Fibroblast of skin of back (primary cell): ENCODE measurements around the gene C1QTNF5. TPM values are rescaled to one million over a fixed set of nuclear protein-coding genes. Genes with fewer than 3 reads are reported as not detected.
"Not testable (repeated sequence)": the region's sequence is repeated elsewhere in the genome, so short reads cannot be mapped to it uniquely, and the experiment has no call there.

ENCODE experiments used
- DNase-seq: peaks from one replicate; pipeline ENCODE4 v3.0.0-alpha.2; 2013
- polyA plus RNA-seq, 2 experiments: library from polyadenylated mRNA; unstranded; fragments of 120-200 nt; gene quantifications; one replicate each; pipeline ENCODE4 v1.2.1, GENCODE V29; 2013; ENCODE audit not compliant: insufficient read length in 2 of 2

The C1QTNF5 gene, protein sequence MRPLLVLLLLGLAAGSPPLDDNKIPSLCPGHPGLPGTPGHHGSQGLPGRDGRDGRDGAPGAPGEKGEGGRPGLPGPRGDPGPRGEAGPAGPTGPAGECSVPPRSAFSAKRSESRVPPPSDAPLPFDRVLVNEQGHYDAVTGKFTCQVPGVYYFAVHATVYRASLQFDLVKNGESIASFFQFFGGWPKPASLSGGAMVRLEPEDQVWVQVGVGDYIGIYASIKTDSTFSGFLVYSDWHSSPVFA
- 7.8 TPM for polyA plus RNA-seq (2013, experiment 1 of 2; ENCODE audit: insufficient read length)
- 12.5 TPM for polyA plus RNA-seq (2013, experiment 2 of 2; ENCODE audit: insufficient read length)

DNA sequence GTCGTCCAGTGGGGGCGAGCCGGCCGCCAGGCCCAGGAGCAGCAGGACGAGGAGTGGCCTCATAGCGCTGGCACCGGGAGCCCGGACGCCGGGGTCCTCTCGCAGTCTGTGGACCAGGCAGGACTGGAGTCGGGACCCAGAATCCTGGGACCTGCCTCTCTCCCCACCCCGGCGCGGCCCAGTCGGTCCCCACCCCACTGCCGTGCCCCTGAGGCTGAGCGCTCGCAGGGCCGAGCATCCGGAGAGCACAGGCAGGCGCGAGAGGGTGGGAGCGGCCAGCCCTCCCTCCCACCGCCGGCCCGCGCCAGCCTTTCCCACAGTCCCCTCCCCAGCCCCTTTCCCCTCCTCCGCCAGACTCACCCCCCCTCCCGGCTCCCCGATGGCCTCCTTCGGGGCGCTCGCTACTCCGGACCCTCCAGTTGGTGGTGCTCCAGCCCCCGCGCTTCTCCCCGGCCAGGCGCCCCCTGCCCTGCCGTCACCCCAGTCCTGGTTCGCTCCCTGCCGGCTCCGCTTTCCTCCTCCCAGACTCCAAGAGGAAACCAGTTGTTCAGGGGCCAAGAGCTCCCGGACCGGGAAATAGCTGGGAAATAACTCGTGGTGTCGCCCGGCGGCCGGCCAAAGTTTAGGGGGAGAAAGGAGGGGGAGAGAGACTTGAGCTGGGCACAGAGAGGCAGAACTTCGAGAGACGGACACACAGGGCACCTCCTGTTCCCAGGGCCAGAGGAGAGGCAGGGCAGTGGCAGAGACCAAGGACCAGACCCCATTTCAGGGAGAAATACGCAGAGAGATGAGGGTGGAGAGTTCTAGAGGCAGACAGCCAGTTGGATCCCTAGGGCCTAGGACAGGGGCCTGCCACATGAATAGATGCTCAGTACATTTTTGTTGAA lies at the start of gene C1QTNF5:
Gene C1QTNF5, minus strand, starts transcription at position 549 of the 887 bp plus-strand sequence. Its CDS starts 486 bp downstream, at position 63.
- DNase-seq, result peak; percentile 70

DNA sequence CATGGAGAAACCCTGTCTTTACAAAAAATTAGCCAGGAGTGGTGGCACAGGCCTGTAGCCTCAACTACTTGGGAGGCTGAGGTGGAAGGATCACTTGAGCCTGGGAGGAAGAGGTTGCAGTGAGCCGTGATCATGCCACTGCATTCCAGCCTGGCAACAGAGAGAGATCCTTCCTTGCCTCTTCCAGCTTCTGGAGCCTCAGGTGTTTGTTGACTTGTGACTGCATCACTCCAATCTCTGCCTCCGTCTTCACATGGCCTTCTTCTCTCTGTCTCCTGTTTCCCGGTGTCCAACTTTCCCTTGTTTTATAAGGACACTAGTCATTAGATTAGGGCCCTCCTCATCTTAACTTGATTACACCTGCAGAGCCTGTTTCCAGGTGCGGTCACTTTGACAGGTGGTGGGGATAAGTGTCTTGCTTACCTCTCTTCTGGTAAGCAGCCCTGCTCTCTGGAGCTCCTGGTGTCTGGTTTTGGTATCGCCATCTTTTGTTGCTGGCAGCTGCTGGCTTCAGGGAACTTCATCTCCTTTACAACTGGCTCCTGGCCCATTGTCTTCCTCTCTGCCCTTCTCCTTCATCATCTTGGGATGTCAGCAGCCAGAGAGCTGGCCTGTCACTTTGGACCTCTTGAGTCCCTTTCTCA lies 49.0 kb upstream of the C1QTNF5 start:
- DNase-seq, result no peak

DNA sequence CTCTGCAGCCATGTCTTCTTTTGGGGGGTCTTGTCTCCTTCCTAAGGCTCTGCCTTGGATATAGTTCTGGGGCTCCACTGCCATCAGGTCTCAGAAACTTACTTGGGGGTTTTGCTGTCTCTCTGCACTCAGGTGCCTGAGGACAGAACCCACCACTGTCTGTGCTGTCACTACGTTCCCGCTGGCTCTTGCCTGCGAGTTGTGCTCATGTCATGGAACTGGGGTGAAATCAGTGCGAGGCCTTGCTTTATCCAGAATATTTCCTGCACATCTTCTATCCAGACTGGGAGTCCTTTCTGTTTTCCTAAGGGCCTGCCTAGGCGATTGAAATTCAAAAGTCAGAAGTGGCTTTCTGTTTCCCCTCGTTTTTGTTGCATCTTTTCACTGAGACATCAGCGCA lies 47.4 kb upstream of the C1QTNF5 start:
- no peak for DNase-seq

DNA sequence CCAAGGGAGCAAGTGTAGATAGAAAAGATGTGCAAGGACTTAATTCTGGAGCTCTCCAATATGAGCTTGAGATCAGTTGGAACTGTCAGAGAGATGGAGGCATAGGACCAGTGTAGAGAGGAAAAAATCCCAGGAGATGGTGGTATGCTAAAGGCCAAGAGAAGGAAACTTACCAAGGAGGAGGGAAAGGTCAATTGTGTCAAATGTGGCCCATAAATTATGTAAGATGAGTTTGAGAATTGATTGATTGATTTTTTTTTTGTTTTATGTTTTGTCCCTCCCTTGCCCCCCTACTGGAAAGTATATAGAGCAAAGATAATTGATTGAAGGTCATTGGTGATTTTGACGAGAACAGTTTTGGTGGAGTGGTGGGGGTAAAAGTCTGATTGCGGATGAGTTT lies 43.6 kb upstream of the C1QTNF5 start:
- DNase-seq, result no peak

DNA sequence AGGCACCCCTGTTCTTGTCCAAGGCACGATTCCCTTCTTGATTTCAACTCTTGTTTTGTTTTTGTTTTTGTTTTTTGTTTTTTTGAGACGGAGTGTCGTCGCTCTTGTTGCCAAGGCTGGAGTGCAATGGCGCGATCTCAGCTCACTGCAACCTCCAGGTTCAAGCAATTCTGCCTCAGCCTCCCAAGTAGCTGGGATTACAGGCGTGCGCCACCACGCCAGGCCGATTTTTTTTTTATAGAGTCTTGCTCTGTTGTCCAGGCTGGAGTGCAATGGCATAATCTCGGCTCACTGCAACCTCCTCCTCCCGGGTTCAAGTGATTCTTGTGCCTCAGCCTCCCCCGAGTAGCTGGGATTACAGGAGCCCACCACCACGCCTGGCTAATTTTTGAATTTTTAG lies 41.8 kb upstream of the C1QTNF5 start:
- DNase-seq, result not testable (repeated sequence)

DNA sequence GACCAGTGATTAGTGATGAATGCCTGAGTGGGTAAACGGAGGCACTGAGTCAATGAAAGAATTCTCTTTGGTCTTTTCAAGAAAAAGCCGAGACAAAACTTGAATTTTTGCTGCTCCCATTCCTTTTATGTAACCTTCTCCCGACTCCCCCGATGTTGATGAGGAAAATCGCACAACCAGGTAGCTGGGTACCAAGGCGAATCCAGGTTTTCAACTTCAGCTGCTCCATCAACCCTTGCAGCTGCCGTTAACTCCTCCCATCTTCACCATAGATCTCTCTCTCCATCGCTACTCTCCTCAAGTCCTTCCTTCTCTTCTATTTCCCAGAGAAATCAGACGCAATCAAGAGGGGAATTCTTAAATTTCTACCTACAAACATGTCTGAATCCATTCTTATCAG lies 41.4 kb upstream of the C1QTNF5 start:
- no peak for DNase-seq

DNA sequence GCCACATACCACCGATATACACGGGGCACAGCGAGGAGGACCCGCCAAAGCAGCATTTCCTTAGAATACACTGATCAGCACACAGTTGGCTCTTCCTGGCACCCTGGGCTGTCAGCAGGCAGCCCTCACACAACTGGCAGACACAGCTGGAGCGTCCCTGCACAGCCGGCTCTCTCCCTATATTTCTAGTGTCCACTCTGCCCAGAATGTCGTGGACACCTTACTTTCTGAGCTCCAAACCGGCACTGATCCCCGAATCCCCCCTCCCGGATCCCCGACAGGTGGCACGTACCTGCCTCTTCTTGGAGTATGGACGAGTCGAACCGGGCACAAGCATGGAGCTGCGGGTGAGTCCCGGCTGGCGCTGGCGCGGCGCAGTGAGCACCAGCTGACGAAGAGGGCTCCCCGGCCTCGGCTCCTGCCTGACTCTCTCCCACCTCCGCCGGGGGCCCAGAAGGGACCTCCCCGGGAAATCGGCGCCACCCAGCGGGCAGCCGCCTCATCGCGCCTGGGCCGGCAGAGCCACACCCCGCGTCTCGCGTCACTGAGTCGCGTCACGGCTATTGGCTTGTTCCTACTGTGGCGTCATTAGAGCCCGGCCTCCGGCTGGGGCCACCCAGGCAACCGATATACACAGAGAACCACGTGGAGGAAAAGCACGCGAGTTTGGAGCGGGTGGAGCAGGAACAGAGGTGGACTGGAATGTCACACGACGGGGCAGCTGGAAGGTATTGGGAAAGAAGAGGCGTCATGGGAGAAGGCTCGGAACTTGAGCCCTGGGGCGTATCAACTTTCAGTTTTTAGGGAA lies 40.7 kb upstream of the C1QTNF5 start, which contains the start of gene USP2:
Gene USP2, minus strand, starts transcription at position 510 of the 808 bp plus-strand sequence. CDS start 8,210 bp downstream, outside the sequence.
- peak; percentile 94 for DNase-seq

DNA sequence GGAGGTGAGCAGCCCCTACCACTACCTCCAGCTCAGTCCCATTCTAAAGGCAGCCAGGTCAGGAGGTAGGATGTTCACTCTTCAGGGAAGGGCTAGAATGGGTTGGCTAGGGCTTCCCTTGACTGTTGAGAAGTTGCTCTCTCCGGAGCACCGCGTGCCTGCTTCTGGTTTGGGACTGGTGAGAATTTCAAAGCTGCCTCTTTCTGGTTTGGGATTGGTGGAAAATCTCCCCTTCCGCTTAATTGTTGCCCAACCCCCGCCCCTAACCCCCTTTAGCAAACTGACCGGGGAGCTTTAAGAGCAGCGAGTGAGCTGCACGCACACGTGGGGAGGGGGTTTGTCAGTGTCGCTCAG lies 40.1 kb upstream of the C1QTNF5 start:
- no peak for DNase-seq

DNA sequence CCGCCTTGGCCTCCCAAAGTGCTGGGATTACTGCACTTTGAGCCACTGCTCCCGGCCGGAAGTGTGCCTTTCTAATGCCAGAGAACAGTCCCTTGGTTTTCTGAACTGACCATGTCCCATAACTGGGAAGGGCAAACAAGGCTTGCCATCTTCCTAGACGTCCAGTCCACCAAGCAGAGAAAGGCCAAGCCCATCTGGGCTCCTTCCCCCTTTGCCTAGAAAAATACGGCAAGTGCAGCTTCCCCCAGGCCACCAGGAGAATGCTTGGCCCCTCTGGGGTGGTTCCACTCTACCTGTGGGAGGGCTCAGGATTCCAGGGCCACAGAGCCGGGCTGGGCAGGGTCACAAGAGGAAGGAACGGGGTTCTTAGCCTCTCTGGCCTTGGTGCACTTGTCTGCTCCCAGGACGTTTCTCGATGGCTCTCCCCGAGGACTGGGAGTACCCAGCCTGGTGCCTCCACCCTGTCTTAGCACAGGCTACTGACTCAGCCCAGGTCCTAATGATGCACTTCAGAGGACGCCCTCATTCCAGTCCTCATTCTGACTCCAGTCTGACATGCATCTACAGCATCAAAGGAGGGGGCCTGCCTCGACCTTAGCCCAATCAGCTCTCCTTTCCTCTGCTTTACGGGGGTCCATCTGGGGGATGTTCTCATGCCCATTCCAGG lies 39.6 kb upstream of the C1QTNF5 start:
- DNase-seq, result no peak

DNA sequence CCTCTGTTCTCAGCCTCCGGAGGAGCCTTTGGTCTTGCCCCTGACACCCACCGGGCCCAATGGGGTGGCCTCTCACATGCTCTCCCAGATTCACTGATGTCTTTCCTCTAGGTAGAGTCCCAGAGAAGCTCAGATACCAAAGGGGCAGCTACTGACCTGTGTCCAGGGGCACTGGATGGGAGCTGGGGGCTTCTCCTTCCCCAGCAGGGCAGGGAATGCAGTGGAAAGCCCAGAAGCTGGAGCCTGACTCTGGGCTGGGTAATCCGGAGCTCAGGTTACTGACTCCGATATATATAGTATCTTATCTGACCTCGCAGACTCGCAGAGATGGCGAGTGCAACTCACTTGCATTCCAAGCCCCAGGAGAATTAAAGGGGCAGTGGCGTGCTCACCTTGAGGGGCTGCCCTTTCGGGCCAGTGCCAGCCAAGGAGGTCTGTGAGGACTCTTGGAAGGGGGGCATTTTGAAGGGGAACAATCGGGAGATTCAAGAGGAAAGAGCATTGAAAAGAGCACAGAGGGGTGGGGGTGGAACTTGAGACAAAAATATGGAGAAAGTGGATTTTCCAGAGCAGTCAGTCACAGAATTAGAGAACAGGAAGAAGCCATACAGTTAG lies 38.3 kb upstream of the C1QTNF5 start:
- DNase-seq, result no peak

DNA sequence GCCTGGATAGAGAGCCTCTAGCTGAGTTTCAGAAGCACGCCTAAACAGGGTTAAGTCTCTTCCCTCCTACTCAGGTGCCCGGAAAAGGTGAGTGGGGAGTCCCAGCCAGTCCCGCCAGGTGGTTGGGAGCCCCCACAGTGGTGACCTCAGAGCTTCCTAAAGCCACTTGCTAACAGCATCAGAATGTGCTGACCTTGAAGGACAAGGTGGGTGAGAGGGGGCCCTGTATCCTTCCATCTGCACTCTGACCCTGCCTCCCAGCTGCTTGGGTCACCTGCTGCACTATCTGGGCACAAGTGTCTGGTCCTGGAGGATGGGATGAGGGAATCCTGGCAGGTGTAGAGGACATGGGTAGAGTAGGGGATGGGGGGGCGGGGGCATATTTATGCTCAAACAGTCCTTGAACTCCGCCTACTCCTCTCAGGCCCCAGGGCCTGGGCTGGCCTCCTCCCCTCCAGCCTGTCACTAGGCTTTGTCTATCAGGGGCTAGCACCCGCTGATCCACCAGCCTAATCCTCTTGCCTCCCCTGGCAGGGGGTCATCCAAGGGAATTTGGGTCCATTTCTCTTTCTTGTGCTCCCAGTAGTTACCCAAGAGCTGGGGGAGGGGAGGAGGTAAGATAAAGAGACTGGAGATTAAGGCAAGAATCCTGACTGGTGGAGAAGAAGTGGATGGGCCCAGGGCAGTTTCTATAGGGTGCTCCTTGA lies 37.4 kb upstream of the C1QTNF5 start:
- no peak for DNase-seq

DNA sequence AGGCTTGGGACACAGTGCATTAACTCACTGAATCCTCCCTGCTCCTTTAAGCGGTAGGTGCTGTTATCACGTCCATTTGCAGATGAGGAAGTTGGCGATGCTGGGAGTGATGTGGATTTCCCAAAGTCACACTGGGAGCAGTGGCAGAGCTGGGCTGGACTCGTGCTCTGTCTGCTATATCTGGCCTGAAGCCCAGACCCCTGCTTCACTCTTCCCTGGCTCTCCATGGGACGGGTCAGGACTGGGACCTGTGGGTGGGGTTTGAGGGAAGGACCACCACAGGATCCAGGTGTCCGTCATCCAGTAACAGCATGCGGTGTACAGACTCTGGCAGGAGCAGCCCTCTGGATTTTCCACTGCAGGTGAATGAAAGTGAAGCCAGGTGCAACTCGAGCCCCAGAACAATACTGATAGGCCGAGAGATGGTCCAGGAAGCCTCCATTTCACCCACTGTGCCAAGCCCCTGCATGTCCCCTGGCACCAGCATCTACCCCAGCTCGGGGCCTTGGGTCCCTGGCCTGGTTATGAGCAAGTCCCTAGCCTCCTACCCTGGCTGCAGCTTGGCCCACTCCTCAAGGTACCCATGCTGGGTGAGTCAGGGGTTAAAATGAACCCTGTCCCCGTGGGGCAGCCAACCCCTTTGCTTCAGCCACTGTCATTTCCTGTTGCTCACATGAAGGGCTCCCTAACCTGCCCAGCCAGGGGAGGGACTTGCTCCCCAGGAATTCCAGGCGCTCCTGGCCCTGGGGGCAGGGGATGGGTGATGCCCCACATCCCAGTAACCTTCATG lies 36.6 kb upstream of the C1QTNF5 start:
- DNase-seq, result no peak

DNA sequence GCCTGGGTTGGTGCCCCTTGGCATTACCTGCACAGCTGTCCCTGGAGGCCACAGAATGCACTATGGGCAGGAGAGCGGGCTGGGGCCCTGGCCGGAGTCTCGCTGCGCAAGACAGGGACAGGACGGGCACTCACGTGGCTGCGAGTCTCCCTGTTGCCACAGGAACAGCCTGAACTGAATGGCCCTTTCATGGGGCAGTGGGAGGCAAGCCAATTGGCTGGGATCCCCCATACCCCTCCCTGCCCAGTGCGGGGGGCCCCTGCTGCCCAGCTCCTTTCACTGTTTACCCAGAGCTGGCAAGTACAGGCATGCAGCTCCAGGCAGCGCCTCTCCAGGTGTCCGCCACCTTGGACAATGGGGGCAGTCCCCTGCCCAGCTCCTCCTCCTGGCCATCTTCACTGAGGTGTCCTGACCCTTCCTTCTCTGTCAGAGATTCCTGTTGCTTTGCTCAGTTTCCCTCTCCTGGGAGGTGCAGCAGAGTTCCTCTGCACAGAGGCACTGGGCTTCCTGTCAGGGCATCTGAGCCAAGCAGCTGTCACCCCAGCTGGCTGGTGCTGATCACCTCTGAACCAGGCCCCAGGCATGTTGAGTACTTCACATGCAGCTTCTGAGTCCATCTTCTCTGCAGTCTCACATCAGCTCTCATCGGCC lies 35.6 kb upstream of the C1QTNF5 start:
- no peak for DNase-seq

DNA sequence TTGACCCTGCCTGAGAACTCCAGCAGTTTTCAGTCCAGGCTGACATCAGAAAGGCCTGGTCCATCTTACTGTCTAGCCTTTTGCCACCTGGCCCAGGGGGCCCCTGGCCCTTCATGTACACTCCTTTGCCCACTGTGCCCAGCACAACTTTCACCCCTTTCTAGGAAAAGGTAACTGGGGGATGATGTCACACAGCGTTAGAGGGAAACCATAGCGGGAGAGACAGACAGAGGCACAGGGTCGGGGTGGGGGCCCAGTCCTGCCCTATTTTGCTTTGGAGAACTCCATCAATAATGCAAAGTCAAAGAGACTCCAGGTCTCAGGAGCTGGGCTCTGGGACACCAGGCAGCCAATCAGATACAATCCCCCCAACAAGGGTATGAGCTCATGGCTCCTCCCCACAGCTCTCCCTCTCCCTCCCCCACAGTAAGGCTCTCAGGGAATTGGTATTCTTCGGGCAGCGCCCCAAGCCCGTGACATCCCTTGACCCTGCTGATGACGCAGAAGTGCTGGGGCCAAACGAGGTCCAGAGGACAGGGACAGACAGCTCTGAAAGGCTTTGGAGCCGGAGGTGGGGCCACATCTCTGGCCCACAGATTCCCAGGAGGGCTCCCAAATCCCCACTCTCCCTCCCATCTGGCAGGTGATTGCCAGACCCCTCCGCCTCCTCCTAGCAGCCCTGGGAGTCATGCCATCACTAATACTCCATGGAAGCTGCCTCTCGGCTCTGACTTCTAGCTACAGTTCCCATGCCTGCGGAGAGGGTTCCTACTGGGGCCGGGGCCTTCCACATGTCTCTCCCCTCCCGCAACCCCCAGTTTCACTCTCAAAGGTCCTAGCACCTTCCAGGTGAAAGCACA lies 34.9 kb upstream of the C1QTNF5 start:
- peak; percentile 40 for DNase-seq

DNA sequence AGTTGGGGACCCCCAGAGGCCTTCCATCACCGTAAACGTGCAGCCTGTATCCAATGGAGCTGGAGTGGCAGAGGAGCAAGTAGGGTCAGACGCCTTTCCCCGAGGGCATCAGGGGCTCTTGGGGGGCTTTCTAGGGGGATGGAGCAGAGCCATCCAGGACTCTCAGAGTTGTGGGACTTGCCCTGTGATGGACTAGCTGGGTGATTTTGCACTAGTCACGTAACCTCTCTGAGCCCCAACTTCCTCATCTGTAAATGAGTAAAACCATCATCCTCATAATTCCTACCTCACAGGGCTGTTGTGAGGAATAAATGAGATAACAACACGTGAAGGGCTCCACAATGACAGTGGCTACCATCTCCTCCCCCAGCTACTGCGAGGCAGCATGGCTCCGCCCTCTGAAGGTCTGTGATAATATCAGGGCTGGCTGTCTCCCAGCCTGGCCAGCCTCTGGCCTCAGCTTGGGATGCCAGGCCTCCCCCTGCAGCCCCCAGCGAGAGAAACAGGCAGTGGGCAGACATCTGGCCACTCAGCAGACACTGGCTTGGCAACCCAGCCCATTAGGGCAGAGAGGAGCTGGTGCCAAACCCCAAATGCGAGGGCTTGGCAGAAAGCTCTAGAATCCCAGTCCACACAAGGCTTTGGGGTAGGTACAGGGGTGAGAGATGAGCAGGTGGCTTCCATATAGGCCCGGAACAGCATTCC lies 34.1 kb upstream of the C1QTNF5 start:
- DNase-seq, result no peak

DNA sequence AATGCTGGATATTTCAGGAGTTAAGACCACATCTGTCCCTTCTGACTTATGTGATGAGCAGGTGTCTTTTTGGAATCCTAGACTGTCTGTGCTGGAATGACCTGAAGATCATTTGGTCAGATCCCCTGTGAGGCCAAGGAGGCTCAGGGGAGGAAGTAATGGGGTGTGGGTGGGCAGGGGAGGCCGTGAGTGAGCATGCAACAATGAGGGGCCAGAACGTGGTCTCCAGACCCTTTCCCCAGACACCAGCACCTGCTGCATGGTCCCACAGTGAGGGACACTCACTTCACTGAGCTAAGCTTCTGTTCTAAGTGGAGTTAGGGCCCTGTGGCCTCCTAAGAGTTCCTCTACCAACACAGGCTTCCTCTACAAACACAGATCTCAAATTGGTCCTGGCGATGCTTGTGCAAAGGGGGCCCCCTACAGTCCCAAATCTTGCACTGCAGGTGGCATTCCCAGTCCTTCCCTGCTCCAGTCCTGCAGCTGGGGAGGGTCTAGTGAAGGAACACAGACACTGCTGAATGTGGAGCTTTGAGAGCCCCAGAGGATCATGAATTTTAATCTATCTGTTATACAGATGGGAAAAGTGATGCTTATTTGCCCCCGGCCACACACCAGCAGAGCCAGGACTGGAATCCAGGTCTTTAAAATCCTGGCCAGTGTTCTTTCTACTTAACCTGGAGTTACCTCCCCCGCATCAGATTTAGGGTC lies 33.4 kb upstream of the C1QTNF5 start:
- peak; percentile 70 for DNase-seq
